Medulla oblongata (tissue), 1 donor: ENCODE data around the gene MSMP.

ENCODE experiments used
- DNase-seq: peaks from one replicate; pipeline ENCODE4 v3.0.0-alpha.2; 2015; ENCODE audit errors: extremely low spot score

MSMP gene

DNA sequence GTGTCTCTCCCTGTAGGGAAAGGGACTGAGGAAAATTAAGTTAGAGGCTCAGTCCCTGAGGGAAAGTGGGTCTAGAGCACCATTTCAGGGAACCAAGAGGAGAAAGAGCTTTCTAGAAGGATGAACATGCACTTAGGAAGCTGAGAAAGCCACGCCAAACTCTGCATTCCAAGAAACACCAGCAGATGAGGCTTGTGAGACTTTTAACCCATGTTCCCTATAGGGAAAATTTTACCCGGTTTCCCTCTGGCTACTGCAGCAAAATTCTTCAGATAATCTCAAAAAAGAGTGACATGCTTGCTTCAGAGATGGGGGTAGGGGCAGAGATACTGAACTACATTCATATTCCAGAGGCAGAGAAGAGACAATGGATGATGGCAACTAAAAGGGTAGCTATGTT, 30.6 kb downstream of the MSMP start:
- no peak for DNase-seq

DNA sequence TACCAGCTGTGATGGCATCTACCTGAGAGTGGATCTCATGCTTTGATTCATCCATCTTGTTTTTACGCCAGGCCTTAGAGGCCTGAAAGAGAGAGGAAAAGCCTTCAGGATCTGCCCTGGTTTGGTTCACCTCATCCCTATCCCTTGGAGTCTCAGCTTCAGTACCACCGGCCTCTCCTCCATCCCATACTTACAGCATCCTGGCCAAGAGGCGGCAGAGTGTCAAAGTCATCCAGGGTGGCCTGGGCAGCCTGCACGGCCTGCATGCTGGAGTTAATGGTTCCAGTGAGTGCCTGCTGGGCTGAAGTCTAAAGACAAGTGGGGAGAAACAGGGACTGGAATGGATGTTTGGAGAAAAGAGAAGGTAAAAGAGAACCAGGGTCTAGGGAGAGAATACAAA, 34.5 kb downstream of the MSMP start:
- DNase-seq: no peak

DNA sequence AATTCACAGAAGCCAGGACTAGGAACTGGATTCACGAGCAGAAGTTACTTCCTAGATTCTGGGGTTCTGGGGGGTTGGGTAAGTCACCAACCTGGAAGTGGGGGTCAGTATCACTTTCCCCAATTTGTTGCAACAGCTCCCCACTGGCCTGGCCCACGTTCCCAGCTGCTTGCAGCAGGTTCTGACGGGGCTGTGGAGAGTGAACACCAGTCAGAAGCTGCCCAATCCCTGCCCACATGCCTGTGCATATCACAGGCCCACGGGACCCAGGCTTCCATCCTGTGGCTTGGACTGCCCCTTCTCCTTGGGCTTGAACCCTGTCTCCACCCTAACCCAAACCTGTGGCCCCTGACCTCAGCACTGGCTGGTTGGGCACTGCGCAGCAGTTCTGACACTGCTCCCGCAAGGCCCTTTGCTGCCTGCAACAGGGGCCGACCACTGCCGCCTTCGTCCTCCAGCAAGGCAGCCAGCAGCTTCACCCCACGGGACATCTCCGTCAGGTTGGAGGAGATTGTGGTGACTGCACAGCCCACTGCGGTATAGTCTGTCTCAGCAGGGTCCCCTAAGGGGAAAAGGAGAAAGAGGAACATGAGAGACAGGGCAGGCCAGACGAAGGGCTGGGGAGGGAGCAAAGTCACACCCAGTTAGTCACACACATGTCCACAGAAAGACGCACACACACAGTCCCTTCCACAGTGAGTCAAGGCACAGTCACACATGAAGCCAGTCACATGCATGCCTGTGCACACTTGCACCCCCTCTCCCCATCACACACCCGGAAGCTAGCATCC, 35.2 kb downstream of the MSMP start:
- no peak for DNase-seq

DNA sequence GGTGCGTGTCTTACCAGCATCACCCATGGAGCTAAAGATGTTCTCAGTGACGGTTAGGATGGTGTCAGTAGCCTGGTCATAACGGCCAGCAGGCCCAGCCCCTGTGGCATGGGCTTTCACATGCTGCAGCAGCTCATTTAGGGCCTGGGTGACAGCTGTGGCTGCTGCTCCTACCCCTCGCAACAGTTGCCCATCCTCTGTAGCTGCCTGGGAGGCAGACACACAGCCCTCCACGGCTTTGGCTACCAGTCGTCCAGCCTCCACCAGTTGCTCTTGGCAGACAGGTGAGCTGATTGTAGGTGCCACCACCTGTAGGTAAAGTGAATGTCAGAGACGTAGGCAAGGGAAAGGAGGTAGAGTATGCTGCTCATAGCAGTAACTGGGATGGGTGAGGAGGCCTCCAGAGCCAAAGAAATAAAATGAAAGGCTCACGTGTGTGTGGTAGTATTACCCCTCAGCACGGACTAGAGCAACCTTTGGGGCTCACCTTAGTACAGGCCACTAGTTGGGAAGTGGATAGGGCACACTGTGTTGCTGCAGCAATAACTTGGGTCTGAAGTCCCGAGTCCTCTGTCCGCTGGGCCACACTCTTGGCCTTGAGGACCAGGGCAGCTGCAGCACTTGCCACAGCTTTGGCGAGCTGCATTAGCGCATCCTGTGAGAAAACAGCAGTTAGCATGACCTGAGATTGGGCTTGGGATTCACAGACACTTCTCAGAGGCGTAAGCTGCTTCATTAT, 36.8 kb downstream of the MSMP start:
- DNase-seq: no peak

DNA sequence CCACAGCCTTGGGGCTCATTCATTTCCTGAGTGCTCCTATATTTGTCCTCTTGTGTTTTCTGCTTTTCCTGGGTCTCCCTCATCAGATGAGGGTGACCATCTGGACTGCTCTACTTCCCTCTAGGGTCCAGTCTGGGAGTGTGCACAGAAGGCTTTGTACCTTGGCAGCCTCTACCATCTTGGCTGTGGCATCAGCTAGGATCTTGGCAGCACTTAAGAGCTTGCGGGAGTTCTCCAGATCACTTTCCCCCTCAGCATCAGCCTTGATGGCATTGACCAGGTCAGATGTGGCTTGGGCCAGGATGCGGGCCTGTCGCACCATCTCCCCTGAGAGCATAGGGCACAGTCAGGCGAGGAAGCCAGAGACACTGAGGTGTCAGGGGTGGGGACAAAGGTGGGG, 37.8 kb downstream of the MSMP start:
- peak; percentile 41 for DNase-seq

DNA sequence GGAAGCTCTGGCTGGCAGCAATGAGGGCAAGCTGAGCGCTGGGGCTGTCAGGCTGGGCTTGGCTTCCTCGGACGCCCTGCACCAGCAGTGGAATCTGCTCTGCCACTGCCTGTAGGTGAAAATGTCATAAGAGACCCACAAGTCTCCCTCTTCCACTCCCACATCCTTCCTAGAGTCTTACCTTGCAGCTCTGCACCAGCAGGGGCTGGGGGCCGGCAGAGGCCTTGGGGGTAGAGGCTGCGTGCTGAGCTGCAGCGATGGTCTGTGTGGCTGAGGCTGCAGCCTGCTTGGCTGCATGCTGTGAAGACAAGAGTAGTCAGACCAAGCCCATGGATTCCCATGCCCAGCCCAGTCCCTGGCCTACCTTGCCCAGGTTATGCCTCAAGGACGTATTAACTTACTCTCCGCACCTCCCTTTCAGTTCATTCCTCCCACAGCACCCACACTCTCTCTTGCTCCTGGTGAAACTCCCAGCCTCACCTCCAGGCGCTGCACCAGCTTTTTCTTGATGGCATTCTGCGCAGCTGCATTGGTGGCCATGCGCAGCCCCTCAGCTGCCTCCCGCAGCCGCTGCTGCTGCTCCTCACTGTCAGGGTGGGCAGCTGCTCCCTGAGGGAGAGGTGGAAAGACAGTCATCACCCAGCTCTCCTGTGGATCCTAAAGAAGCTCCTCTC, 39.4 kb downstream of the MSMP start:
- no peak for DNase-seq

DNA sequence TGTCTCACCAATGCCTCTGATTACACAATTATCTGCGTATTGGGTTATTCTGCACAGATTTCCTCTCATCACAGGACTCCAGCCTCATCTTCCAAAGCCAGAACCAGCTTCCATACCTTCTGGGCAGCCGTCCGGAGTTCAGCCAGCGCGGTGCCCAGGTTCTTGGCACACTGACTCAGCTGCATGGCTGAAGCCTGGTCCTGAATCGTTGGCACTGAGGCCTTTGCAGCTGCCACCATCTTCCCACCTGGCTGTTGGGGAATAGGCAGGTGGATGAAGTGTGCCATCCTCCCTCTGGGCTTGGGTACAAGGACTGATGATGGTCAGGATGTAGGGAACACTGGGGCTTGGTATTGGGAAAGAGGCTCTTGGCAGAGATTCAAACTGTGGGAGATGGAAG, 40.0 kb downstream of the MSMP start:
- DNase-seq: no peak

DNA sequence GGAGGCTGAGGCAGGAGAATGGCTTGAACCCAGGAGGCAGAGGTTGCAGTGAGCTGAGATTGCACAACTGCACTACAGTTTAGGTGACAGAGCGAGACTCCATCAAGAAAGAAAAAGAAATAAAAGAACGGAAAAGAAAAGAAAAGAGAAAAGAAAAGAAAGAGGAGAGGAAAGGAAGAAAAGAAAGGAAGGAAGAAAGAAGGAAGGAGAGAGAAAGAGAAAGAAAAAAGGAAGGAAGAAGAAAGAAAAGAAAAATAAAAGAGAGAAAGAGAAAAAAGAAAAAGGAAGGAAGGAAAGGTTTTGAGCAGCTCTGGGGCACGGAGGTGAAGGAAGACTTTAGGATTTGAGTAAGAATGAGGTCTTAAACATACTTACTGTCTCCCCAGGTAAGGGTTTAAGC, 40.5 kb downstream of the MSMP start:
- DNase-seq: no peak

DNA sequence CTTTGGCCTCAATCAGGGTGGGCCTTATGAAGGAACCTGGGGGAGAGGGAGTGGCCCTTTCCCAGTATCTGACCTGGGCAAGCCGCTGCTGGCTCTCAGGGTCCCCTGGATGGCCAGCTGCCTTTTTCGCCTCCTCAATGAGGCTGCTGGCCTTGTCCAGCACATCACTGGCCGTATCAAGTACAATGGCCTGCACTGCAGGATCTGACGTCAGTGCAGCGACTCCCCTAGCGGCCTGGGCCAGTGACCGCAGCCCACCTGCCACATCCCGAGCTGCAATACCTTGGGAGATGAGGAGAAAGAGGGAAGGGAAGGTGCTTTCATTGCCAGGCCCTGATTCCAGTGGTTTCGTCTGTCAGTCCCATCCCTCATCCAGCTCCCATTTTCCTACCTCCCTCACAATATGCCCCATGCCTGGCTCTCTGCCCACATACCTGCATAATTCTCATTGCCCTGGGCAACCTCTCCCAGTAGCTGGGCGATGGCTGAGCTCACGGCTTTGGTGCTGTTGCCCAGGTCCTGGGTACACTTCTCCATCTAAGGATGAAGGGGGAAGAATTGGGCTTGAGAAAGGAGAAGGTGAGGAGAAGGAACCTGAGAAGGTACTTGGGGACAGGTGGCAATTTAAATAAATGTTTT, 41.2 kb downstream of the MSMP start:
- no peak for DNase-seq

DNA sequence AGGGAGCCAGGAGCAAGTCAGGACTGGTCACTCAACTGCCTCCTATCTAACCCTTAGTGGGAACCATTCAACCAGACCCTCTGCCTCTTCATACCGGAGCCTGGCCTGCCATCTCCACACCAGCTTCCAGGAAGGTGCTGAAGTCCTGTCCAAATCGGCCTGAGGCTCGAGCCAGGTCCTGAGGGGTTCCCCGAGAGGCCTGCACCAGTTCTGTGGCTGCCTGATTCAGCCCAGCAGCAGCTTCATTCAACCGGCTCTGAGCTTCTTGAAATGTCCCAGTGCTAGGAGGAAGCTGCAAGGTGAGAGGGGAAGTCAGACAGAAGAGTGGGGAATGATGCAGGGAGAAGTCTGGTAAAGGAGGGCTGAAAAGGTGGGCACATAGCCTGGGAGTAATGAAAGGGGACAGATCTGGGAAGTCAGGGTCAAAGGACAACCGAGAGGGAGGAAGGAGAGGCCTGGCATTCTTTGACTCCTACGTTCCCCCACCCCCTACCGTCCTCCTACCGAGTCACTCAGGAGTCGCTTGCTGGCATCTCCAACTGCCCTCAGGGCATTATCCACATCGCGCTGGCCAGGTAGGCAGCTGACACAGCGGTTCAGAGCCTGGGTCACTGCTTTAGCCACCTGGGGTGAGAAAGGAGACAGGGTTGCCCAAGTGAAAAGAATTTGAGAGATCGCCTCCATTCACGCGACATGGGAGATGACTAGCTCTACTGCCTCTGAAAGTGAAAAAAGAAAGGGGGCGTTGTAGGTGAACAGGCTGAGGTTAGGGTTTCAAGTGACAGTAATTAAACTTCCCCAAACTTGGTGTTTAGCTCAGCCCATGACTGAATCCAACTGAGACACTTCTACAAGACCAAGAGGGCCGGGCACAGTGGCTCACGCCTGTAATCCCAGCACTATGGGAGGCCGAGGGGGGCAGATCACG, 42.3 kb downstream of the MSMP start:
- DNase-seq: no peak

DNA sequence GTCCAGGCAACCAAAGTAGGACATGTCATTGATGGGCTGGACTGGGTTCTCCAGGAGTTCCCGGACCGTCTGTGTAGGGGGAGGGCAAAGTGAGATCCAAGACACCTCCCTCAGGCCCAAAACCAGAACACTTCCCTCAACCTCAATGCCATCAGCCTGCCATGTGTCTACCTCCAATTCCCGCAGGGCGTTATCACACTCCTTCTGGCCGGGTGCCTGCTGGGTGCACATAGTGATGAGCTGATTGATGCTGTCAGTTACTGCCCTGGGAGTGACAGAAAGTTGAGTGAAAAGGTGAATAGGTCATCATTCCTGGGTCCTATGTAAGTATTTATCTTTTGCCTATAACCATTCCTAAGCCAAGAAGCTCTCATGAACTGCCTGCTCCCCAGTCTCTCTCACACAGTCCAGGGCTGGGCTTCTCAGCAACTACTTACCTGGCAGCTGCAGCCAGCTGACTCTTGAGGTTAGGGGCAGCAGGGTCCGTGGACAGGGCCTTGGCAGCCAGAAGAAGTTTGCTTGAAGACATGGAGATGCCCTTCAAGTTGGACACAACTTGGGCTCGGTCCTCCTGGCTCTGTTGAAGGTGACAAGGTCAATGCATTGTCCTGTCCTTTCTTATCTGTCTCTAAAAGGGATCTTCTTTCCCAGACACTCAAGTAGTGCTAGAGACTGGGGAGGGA, 43.1 kb downstream of the MSMP start:
- DNase-seq: no peak

DNA sequence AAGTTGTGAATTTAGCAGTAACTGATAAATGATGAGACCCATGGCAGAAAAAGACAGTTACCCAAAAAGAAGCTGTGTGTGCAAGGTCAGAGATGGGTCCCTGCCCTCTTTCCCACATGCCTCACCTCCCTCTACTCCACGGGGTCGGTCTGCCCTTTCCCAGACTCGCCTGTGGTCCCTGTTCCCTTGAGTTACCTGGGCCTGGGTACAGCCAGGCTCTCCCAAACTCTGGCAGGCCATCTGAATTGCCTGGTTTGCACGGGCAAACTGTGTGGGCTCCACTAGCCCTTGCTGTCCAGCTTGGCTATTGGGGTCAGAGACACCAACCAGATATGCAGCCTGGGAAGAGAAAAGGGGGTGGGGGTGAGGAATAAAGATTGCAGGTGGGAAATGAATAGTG, 45.9 kb downstream of the MSMP start:
- DNase-seq: no peak

DNA sequence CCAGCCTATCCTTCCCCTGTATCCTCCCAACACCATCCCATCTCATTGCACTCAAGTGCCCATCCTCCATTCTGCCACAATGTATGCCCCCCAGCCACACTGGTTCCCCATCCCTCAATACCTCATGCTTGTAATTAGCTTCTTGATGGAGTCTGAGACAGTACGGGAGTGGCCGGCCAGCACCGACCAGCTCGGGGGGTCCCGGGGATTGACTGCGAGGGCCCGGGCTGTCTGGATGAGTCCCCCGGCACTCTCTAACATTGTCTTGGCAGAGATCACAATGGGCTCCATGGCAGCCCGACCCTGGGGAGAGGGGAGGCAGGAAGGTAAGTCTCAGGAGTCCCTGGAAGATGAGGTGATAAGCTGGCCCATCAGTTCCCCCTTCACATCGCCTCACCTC, 47.1 kb downstream of the MSMP start:
- DNase-seq: no peak

DNA sequence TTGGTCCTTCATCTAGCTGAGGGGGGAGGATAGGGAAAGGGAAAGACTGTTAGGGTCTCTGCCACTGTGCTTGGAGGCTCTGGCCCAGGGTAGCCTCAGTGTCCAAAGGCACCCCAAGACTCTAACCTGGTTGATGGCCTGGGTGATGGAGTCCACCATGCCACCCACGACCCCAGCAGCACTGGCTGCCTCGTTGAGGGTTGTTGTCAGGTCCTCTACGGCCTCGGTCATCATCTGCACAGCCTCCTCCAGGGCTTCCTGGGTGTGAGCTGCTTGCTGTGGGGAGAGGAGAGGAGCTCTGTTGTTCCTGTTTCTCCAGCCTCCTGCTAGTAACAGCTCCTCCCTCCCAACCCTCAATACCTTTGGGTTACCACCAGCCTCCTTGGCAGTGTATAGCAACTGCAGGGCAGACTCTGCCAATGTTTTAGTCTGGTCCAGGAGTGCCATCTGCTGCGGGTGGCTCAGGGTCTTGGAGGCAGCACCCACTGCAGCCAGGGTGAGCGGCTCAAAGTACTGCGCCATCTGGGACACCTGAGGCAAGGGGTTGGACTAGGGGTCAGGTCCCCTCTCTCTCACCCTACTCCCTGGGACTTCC, 48.1 kb downstream of the MSMP start:
- DNase-seq: no peak

DNA sequence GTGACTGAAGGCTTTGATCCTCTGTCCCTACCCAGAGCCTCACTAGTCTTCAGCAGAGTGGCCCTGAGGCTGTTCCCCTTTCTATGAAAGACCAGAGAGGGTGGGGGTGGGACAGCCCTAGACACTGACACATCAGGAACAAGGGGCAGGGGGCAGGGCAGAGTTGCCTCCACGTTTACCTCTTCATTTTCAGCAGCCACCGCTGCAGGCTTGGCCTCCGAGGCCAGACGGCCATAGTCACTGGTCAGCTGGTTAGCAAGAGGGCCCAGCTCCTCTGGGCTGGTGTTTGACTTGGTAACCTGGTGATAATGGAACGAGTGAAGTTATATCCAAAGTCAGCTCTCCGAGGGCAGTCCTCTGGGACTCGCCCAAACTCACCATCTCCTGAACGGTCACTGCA, 48.7 kb downstream of the MSMP start:
- no peak for DNase-seq

DNA sequence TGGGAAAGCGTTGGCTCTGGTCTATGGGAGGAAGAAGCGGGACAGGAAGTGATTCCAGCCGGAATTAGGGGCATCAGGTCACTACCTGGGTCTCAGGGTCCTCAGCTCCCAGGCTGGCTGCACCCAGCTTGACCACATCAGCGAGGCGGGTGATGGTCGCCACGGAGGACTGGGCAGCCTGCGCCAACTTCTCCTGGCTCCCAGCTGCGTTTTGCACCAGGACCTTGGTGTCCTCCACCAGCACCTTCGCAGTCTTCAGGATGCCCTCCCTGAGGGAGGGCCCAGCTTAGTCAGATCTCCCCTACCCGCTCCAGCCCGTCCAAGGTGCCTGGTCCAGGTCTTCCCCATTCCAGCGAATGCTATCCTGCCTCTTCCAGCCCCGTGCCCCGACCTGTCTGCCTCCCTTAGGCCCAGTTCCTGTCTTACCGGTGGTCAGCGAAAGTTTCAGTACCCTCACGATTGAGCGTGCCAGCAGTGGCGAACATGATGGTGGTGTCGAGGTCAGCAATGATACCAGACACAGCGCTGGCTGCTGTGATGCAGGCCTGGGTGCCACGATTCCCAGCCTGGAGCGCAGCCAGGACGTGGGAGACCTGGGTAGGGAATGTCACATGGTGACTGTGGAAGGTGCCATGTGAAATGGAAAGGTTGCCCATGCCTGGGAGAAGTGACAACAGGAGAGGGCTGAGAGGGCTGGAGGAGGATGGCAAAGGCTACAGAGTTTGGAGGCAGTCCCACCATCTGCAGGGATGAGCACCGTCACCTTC, 50.0 kb downstream of the MSMP start:
- no peak for DNase-seq
